Thoracic aorta (tissue), 2 donors: ENCODE results near the gene LRRFIP2. TPM values are rescaled to one million over a fixed set of nuclear protein-coding genes. Genes with fewer than 3 reads are reported as not detected.

Experiments used
- ATAC-seq: fragments of 150-250 bp; one replicate; pipeline ENCODE4 v1.8.0; 2017; ENCODE audit warnings: low read depth; ENCODE audit not compliant: insufficient number of reproducible peaks, low FRiP score
- DNase-seq: peaks from one replicate; pipeline ENCODE4 v3.0.0-alpha.2; 2020; ENCODE audit warnings: low spot score
- H3K27ac ChIP-seq, 2 donors: fragments of 200-600 bp; sonication (generic); 1 replicate in 1 of 2; 2 replicates in 1 of 2; pipeline ENCODE4 v1.5.1; 2016; ENCODE audit warnings: mild to moderate bottlenecking in 2 of 2, moderate library complexity in 2 of 2
- H3K27me3 ChIP-seq: fragments of 200-600 bp; sonication (generic); replicated peaks from 2 replicates; pipeline ENCODE4 v1.6.0; 2016; ENCODE audit warnings: mild to moderate bottlenecking; ENCODE audit not compliant: insufficient read depth
- H3K36me3 ChIP-seq: fragments of 200-600 bp; sonication (generic); one replicate; pipeline ENCODE4 v1.5.1; 2016
- H3K4me1 ChIP-seq, 2 donors: fragments of 200-600 bp; sonication (generic); 1 replicate in 1 of 2; 2 replicates in 1 of 2; pipeline versions ENCODE4 v1.5.1 to v1.6.0; 2016; ENCODE audit warnings: low read depth in 2 of 2, mild to moderate bottlenecking in 1 of 2; ENCODE audit not compliant: control insufficient read depth in 1 of 2
- H3K4me3 ChIP-seq: fragments of 200-600 bp; sonication (generic); 2 replicates; pipeline ENCODE4 v1.5.1; 2016; ENCODE audit warnings: mild to moderate bottlenecking
- H3K9me3 ChIP-seq: fragments of 200-600 bp; sonication (generic); 2 replicates; pipeline ENCODE4 v1.5.1; 2016
- total RNA-seq, 2 donors: library from RNA; depleted of rRNA; stranded (reverse); fragments of >200 nt; gene quantifications; one replicate each; pipeline versions ENCODE4 v1.1.0 to v1.2.3, GENCODE V29; 2016
- TF ChIP-seq, protein P1 (sequence below): fragments of 200-600 bp; sonication (generic); IDR thresholded peaks from one replicate; pipeline ENCODE4 v1.5.1; 2019; ENCODE audit warnings: antibody characterized with exemption

LRRFIP2 gene
- total RNA-seq, 2 donors from 2014 or later = 98.8 to 123 TPM

DNA sequence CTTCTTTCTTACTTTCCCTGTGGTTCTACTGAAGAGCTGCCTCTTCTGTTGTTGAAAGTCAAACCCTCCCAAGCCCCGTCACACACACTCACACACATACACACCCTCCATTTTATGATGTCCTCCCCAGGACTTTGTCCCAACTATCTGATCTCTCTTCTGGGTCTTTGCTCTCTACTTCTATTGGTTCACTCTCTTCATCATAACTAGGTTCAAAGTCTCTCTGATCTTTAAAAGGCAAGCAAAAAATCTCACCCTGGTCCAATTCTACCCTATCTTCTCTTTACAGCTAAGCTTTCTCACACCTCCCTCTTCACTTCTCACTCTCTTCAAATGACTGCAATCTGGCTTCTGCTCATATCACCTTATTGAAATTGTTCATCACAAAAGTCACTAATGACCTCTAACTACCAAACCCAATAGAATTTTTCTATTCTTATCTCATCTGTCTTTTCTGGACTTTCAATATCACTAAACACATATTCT lies 34.8 kb downstream of the LRRFIP2 start:
- peaks cover under 1 to 25% of the 10 kb centered on the region in 2 donors for H3K4me1 ChIP-seq
- no peak for DNase-seq
- H3K36me3 ChIP-seq = no peaks in the 10 kb centered on the region
- H3K27me3 ChIP-seq = no peaks in the 10 kb centered on the region
- TF ChIP-seq, protein P1, sequence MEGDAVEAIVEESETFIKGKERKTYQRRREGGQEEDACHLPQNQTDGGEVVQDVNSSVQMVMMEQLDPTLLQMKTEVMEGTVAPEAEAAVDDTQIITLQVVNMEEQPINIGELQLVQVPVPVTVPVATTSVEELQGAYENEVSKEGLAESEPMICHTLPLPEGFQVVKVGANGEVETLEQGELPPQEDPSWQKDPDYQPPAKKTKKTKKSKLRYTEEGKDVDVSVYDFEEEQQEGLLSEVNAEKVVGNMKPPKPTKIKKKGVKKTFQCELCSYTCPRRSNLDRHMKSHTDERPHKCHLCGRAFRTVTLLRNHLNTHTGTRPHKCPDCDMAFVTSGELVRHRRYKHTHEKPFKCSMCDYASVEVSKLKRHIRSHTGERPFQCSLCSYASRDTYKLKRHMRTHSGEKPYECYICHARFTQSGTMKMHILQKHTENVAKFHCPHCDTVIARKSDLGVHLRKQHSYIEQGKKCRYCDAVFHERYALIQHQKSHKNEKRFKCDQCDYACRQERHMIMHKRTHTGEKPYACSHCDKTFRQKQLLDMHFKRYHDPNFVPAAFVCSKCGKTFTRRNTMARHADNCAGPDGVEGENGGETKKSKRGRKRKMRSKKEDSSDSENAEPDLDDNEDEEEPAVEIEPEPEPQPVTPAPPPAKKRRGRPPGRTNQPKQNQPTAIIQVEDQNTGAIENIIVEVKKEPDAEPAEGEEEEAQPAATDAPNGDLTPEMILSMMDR = no peak
- no peaks in the 10 kb centered on the region for H3K9me3 ChIP-seq
- ATAC-seq = no peak
- no peak overlapping the region for H3K4me3 ChIP-seq
- H3K27ac ChIP-seq = no peak overlapping the region

DNA sequence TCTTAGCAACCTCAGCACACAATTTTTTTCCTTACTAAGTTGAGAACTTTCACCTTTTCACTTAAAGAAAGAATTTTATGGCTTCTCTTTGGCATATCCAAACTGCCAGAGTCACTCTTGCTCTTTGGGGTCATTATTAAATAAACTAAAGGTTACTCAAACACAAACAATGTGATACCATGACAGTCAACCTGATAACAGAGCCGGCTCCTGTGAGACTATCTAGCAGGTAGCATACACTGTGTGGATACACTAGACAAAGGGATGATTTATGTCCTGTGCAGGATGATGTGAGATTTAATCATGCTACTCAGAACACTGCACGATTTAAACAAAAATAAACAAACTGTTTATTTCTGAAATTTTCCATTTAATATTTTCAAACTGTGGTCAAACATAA lies 35.6 kb downstream of the LRRFIP2 start:
- Histone ChIP-seq H3K27me3 (no peaks in the 10 kb centered on the region), H3K36me3 (no peaks in the 10 kb centered on the region), H3K4me3 (no peak overlapping the region), H3K4me1 (peaks cover 0 to 20% of the 10 kb centered on the region in 2 donors), H3K27ac (no peak overlapping the region), H3K9me3 (no peaks in the 10 kb centered on the region)
- TF ChIP-seq, protein P1 = no peak
- ATAC-seq = no peak
- no peak for DNase-seq

DNA sequence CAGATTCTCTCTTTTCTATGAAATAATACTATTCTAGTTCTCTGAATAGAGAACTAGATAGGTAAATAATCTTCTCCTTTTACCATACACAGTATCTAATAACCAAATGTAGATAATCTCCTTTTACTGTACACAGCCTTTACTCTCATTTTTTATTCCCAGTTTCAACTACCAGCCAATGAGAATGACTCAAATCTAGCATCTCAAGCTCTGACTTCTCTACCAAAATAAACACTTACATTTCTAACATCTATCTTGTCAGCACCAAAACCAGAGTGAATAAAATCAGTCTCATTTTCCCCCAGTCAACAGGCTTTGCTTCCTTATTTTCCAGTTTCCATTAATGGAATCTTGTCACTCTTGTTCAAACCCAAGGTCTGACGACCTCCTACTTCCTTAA lies 36.9 kb downstream of the LRRFIP2 start:
- H3K36me3 ChIP-seq = no peaks in the 10 kb centered on the region
- TF ChIP-seq, protein P1 = no peak
- ATAC-seq = no peak
- H3K4me3 ChIP-seq = no peak overlapping the region
- H3K27ac ChIP-seq = no peak overlapping the region
- DNase-seq = no peak
- no peaks in the 10 kb centered on the region for H3K27me3 ChIP-seq
- H3K9me3 ChIP-seq = no peaks in the 10 kb centered on the region
- H3K4me1 ChIP-seq = peaks cover 3 to 28% of the 10 kb centered on the region in 2 donors

DNA sequence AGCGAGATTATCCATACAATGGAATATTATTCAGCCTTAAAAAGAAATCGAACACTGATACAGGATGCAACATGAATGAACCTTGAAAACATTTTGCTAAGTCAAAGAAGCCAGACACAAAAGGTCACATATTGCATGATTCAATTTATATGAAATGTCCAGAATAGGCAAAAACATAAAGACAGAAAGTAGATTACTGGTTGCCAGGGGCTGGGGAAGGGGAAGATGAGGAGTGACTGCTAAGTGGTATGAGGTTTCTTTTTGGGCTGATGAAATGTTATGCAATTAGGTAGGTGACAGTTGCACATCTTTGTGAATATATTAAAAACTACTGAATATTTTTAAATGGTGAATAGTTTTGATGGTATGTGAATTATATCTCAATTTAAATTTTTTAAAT lies 38.3 kb downstream of the LRRFIP2 start:
- no peaks in the 10 kb centered on the region for H3K27me3 ChIP-seq
- H3K9me3 ChIP-seq = no peaks in the 10 kb centered on the region
- TF ChIP-seq, protein P1 = no peak
- H3K4me1 ChIP-seq = peaks cover 16 to 42% of the 10 kb centered on the region in 2 donors
- H3K4me3 ChIP-seq = no peak overlapping the region
- H3K36me3 ChIP-seq = no peaks in the 10 kb centered on the region
- ATAC-seq (no peak), DNase-seq (no peak)
- no peak overlapping the region for H3K27ac ChIP-seq

DNA sequence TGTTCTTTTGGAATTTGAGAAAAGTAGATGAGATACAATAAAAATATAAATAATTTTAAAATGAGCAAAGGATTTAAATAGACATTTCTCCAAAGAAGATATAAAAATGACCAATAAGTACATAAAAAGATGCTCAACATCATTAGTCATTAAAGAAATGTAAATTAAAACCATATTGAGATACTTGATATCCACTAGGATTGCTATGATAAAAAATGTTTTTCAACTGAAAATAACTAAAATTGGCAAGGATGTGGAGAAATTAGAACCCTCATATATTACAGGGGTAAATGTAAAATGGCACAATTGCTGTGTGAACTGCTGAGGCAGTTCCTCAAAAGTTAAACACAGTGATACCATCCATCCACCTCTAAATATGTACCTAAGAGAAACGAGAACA lies 38.8 kb downstream of the LRRFIP2 start:
- no peaks in the 10 kb centered on the region for H3K9me3 ChIP-seq
- TF ChIP-seq, protein P1 = no peak
- no peak overlapping the region for H3K27ac ChIP-seq
- no peak overlapping the region for H3K4me3 ChIP-seq
- peaks cover 16 to 47% of the 10 kb centered on the region in 2 donors for H3K4me1 ChIP-seq
- DNase-seq (no peak), ATAC-seq (no peak)
- no peaks in the 10 kb centered on the region for H3K27me3 ChIP-seq
- no peaks in the 10 kb centered on the region for H3K36me3 ChIP-seq
